ENCODE measurements around the gene PIKFYVE. TPM values are rescaled to one million over a fixed set of nuclear protein-coding genes. Genes with fewer than 3 reads are reported as not detected.

The PIKFYVE gene
- total RNA-seq, 4 donors from 2014 or later, result 11.5 to 58.8 (median 28.5) TPM

- H3K4me3 ChIP-seq, result no peak overlapping the region
- intact Hi-C loops (cut with DNase I; ENCODE audit: low total_unique reads), result no loop called here
- H3K27ac ChIP-seq, result no peak overlapping the region
- H3K4me1 ChIP-seq, result no peaks in the 10 kb centered on the region
- no peaks in the 10 kb centered on the region for H3K9me3 ChIP-seq
- no peak for TF ChIP-seq POLR2A (IDR thresholded peaks at IDR 0.05)
- no peak for TF ChIP-seq CTCF (IDR thresholded peaks at IDR 0.05)
- no peaks in the 10 kb centered on the region for H3K36me3 ChIP-seq
- no peaks in the 10 kb centered on the region for H3K27me3 ChIP-seq
- no peak for DNase-seq
Observed at GRCh38 chr2:208285853-208286252, 19.8 kb downstream of the PIKFYVE start.

- H3K9me3 ChIP-seq, result no peaks in the 10 kb centered on the region
- H3K4me3 ChIP-seq, result no peak overlapping the region
- no peak for TF ChIP-seq CTCF (IDR thresholded peaks at IDR 0.05)
- TF ChIP-seq POLR2A (IDR thresholded peaks at IDR 0.05), result no peak
- H3K27me3 ChIP-seq, result no peaks in the 10 kb centered on the region
- no peaks in the 10 kb centered on the region for H3K4me1 ChIP-seq
- intact Hi-C loops (cut with DNase I; ENCODE audit: low total_unique reads), result no loop called here
- no peak for DNase-seq
- no peaks in the 10 kb centered on the region for H3K36me3 ChIP-seq
- no peak overlapping the region for H3K27ac ChIP-seq
Observed at GRCh38 chr2:208294482-208295024, 28.5 kb downstream of the PIKFYVE start.

GRCh38 chr2:208295834-208296233 is 29.8 kb downstream of the PIKFYVE start:
- no peaks in the 10 kb centered on the region for H3K27me3 ChIP-seq
- H3K9me3 ChIP-seq, result no peaks in the 10 kb centered on the region
- intact Hi-C loops (cut with DNase I; ENCODE audit: low total_unique reads), result no loop called here
- no peak overlapping the region for H3K4me3 ChIP-seq
- H3K27ac ChIP-seq, result no peak overlapping the region
- no peaks in the 10 kb centered on the region for H3K4me1 ChIP-seq
- no peaks in the 10 kb centered on the region for H3K36me3 ChIP-seq
- no peak for DNase-seq
- TF ChIP-seq POLR2A (IDR thresholded peaks at IDR 0.05), result no peak
- TF ChIP-seq CTCF (IDR thresholded peaks at IDR 0.05), result no peak

GRCh38 chr2:208296610-208297009 is 30.6 kb downstream of the PIKFYVE start:
- Histone ChIP-seq H3K4me1 (no peaks in the 10 kb centered on the region), H3K36me3 (no peaks in the 10 kb centered on the region), H3K27ac (no peak overlapping the region), H3K9me3 (no peaks in the 10 kb centered on the region), H3K27me3 (no peaks in the 10 kb centered on the region), H3K4me3 (no peak overlapping the region)
- TF ChIP-seq POLR2A (IDR thresholded peaks at IDR 0.05), result no peak
- TF ChIP-seq CTCF (IDR thresholded peaks at IDR 0.05), result no peak
- no peak for DNase-seq
- intact Hi-C loops (cut with DNase I; ENCODE audit: low total_unique reads), result no loop called here

- no peaks in the 10 kb centered on the region for H3K36me3 ChIP-seq
- TF ChIP-seq CTCF (IDR thresholded peaks at IDR 0.05), result no peak
Observed at GRCh38 chr2:208297961-208298360, 31.9 kb downstream of the PIKFYVE start.

More at GRCh38 chr2:208297961-208298360, 31.9 kb downstream of the PIKFYVE start:
- no peaks in the 10 kb centered on the region for H3K4me1 ChIP-seq
- intact Hi-C loops (cut with DNase I; ENCODE audit: low total_unique reads), result no loop called here
- H3K27me3 ChIP-seq, result no peaks in the 10 kb centered on the region
- no peaks in the 10 kb centered on the region for H3K9me3 ChIP-seq
- H3K27ac ChIP-seq, result no peak overlapping the region
- no peak overlapping the region for H3K4me3 ChIP-seq
- no peak for DNase-seq
